HG03108 (cell line): Measurements from ENCODE around the gene STRN3.
"Not testable (repeated sequence)": the region's sequence is repeated elsewhere in the genome, so short reads cannot be mapped to it uniquely, and the experiment has no call there.

ENCODE experiments used
- ATAC-seq: cut with Tn5 transposase; IDR thresholded peaks from one replicate; pipeline ENCODE4 v1.9.1; 2021; ENCODE audit warnings: moderate library complexity; ENCODE audit not compliant: unreplicated experiment

STRN3 gene

GRCh38 chr14:31026077-31026449 is at the start of gene STRN3:
Gene STRN3, minus strand, starts transcription at chr14:31026379. Its CDS starts 194 bp downstream, at chr14:31026185.
- ATAC-seq, result no peak

- ATAC-seq, result no peak
Measured at GRCh38 chr14:31075144-31075543, 49.0 kb upstream of the STRN3 start.

- no peak for ATAC-seq
Measured at GRCh38 chr14:31071151-31071550, 45.0 kb upstream of the STRN3 start.

- ATAC-seq, result no peak
Measured at GRCh38 chr14:31070431-31070830, 44.3 kb upstream of the STRN3 start.

- no peak for ATAC-seq
Measured at GRCh38 chr14:31069343-31069742, 43.2 kb upstream of the STRN3 start.

GRCh38 chr14:31068235-31068634 is 42.1 kb upstream of the STRN3 start:
- ATAC-seq, result no peak

GRCh38 chr14:31062908-31063307 is 36.7 kb upstream of the STRN3 start:
- not testable (repeated sequence) for ATAC-seq

- ATAC-seq, result no peak
Measured at GRCh38 chr14:31060253-31060875, 34.2 kb upstream of the STRN3 start.

GRCh38 chr14:31059152-31059924 is 33.2 kb upstream of the STRN3 start:
- no peak for ATAC-seq

- no peak for ATAC-seq
Measured at GRCh38 chr14:31057701-31058364, 31.7 kb upstream of the STRN3 start.

- no peak for ATAC-seq
Measured at GRCh38 chr14:31057035-31057434, 30.9 kb upstream of the STRN3 start.

- not testable (repeated sequence) for ATAC-seq
Measured at GRCh38 chr14:31052905-31053586, 26.9 kb upstream of the STRN3 start.

- ATAC-seq, result no peak
Measured at GRCh38 chr14:31051511-31051910, 25.3 kb upstream of the STRN3 start.

GRCh38 chr14:31051023-31051422 is 24.8 kb upstream of the STRN3 start:
- ATAC-seq, result no peak

GRCh38 chr14:31047503-31047902 is 21.3 kb upstream of the STRN3 start:
- no peak for ATAC-seq

GRCh38 chr14:31045501-31046080 is 19.4 kb upstream of the STRN3 start:
- ATAC-seq, result no peak

- ATAC-seq, result no peak
Measured at GRCh38 chr14:31043379-31043778, 17.2 kb upstream of the STRN3 start.

- ATAC-seq, result not testable (repeated sequence)
Measured at GRCh38 chr14:31042893-31043292, 16.7 kb upstream of the STRN3 start.

GRCh38 chr14:31042300-31042699 is 16.1 kb upstream of the STRN3 start:
- no peak for ATAC-seq

GRCh38 chr14:31038521-31039166 is 12.5 kb upstream of the STRN3 start:
- no peak for ATAC-seq
